ENCODE data around the gene IMP4.

- no peak for TF ChIP-seq CTCF (IDR thresholded peaks at IDR 0.05)
- no peak for TF ChIP-seq POLR2A (IDR thresholded peaks at IDR 0.05)
Observed at GRCh38 chr2:130355172-130355577, 12.5 kb downstream of the IMP4 start.

Measured in uterus (tissue), 2 donors.